HAP-1 (cell line): ENCODE data around the gene GALNT9.
A peak's percentile ranks its signal among the peaks of the same experiment; 100 is the strongest.
"Not testable (repeated sequence)": the region's sequence is repeated elsewhere in the genome, so short reads cannot be mapped to it uniquely, and the experiment has no call there.

Experiments used
- DNase-seq, 2 experiments: peaks; one replicate each; pipeline ENCODE4 v3.0.0-alpha.2; 2016 to 2020; ENCODE audit warnings: low spot score in 2 of 2
- H3K27me3 ChIP-seq: fragments of 250-450 bp; sonication (Bioruptor Pico); 2 replicates; pipeline ENCODE4 v1.5.1; 2020; ENCODE audit warnings: low read depth, mild to moderate bottlenecking, moderate library complexity
- H3K36me3 ChIP-seq: fragments of 250-450 bp; sonication (Bioruptor Pico); replicated peaks from 2 replicates; pipeline ENCODE4 v1.5.1; 2020; ENCODE audit warnings: mild to moderate bottlenecking
- H3K4me1 ChIP-seq: fragments of 250-450 bp; sonication (Bioruptor Pico); 2 replicates; pipeline ENCODE4 v1.5.1; 2020; ENCODE audit warnings: mild to moderate bottlenecking
- H3K4me3 ChIP-seq: fragments of 250-450 bp; sonication (Bioruptor Pico); 2 replicates; pipeline ENCODE4 v1.5.1; 2020; ENCODE audit warnings: mild to moderate bottlenecking, moderate library complexity
- H3K9me3 ChIP-seq: fragments of 250-450 bp; sonication (Bioruptor Pico); 2 replicates; pipeline ENCODE4 v1.5.1; 2020; ENCODE audit warnings: mild to moderate bottlenecking, moderate library complexity
- in situ Hi-C: fragments of 300-500 bp; cut with MboI; formaldehyde crosslinking; loops from 3 replicates; pipeline ENCODE4 v1.14.3; 2020; ENCODE audit warnings: low sequenced_read_pairs, inconsistent platforms, mixed read lengths

GALNT9 gene

DNA sequence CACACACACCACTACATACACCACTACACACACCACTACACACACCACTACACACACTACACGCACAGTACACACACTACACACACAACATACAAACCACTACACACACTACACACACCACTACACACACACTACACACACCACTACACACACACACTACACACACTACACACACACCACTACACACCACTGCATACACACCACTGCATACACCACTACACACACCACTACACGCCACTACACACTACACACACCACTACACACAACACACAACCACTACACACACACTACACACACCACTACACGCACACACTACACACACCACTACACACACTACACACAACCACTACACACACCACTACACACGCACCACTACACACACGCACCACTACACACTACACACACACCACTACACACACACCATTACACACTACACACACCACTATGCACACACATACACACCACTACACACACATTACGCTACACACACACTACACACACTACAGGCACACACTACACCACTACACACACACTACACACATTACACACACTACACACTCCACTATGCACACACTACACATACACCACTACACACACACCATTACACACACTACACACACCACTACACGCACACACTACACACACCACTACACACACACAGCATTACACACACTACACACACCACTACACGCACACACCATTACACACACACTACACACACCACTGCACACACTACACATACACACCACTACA lies 172.6 kb downstream of the GALNT9 start:
- Histone ChIP-seq H3K4me3 (no peak overlapping the region), H3K4me1 (no peaks in the 10 kb centered on the region), H3K9me3 (no peaks in the 10 kb centered on the region), H3K27me3 (no peaks in the 10 kb centered on the region), H3K36me3 (peaks cover 5% of the 10 kb centered on the region)
- no peak for DNase-seq
- in situ Hi-C loops, result loop anchor here (25.0 kb wide), 1 partner anchor 406 kb away; no protein-coding TSS in a partner anchor

GRCh38 chr12:132155771-132156572 lies 173.4 kb downstream of the GALNT9 start:
- DNase-seq, result no peak
- Histone ChIP-seq H3K9me3 (no peaks in the 10 kb centered on the region), H3K27me3 (no peaks in the 10 kb centered on the region), H3K4me1 (no peaks in the 10 kb centered on the region), H3K36me3 (peaks cover 11% of the 10 kb centered on the region), H3K4me3 (no peak overlapping the region)
- in situ Hi-C loops, result loop anchor here (25.0 kb wide), 1 partner anchor 406 kb away; no protein-coding TSS in a partner anchor

GRCh38 chr12:132154941-132155770 lies 174.2 kb downstream of the GALNT9 start:
- H3K9me3 ChIP-seq, result no peaks in the 10 kb centered on the region
- in situ Hi-C loops, result loop anchor here (5.0 to 25.0 kb wide), 2 partner anchors 262 to 407 kb away; no protein-coding TSS in a partner anchor
- no peak overlapping the region for H3K4me3 ChIP-seq
- peaks cover 11% of the 10 kb centered on the region for H3K36me3 ChIP-seq
- no peak for DNase-seq
- H3K27me3 ChIP-seq, result no peaks in the 10 kb centered on the region
- H3K4me1 ChIP-seq, result no peaks in the 10 kb centered on the region

DNA sequence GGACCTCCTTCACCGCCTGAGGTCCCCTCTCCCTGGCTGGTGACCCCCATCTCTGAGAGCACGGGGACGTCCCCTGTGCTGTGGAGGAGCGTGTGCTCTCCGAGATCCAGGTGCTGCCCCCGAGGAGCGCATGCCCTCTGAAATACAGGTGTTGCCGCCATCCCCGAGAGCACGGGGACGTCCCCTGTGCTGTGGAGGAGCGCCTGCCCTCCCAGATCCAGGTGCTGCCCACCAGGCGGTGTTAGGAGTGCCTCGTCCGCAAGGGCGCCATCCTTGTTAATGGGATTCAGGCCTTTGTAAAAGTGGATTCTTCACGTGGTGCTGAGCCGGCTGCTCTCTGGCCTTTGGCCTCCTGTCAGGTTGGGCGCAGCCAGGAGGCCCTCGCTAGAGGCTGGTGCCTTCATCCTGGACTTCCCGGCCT lies 175.0 kb downstream of the GALNT9 start:
- H3K9me3 ChIP-seq, result no peaks in the 10 kb centered on the region
- H3K4me3 ChIP-seq, result no peak overlapping the region
- in situ Hi-C loops, result loop anchor here (5.0 to 25.0 kb wide), 2 partner anchors 263 to 408 kb away; no protein-coding TSS in a partner anchor
- no peaks in the 10 kb centered on the region for H3K27me3 ChIP-seq
- peaks cover 11% of the 10 kb centered on the region for H3K36me3 ChIP-seq
- no peak for DNase-seq
- no peaks in the 10 kb centered on the region for H3K4me1 ChIP-seq

GRCh38 chr12:132153501-132154340 lies 175.7 kb downstream of the GALNT9 start:
- H3K4me3 ChIP-seq, result no peak overlapping the region
- H3K9me3 ChIP-seq, result no peaks in the 10 kb centered on the region
- no peaks in the 10 kb centered on the region for H3K27me3 ChIP-seq
- in situ Hi-C loops, result loop anchor here (5.0 to 25.0 kb wide), 2 partner anchors 264 to 409 kb away; no protein-coding TSS in a partner anchor
- H3K36me3 ChIP-seq, result peaks cover 11% of the 10 kb centered on the region
- DNase-seq, result peak; percentile 55 to 82
- H3K4me1 ChIP-seq, result no peaks in the 10 kb centered on the region

DNA sequence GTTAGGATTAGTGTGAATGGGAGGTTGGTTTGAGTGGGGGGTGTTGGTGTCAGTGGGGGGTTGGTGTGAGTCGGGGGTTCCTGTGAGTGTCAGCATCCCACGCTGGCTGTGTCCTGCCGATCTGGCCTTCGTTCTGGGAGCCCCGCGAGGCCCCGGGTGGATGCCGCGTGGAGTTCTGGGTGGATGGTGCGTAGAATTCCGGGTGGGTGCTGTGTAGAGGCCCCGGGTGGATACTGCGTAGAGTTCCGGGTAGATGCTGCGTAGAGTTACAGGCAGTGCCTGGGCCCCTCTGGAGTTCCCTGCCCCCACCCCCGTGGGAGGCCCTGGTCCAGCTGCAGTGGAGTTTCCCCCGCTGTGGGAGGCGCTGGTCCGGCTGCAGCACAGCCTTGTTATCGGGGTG lies 176.4 kb downstream of the GALNT9 start:
- no peaks in the 10 kb centered on the region for H3K9me3 ChIP-seq
- no peaks in the 10 kb centered on the region for H3K27me3 ChIP-seq
- H3K4me1 ChIP-seq, result no peaks in the 10 kb centered on the region
- DNase-seq, result no peak
- peaks cover 14% of the 10 kb centered on the region for H3K36me3 ChIP-seq
- in situ Hi-C loops, result loop anchor here (5.0 to 25.0 kb wide), 2 partner anchors 264 to 409 kb away; no protein-coding TSS in a partner anchor
- H3K4me3 ChIP-seq, result no peak overlapping the region

- H3K4me1 ChIP-seq, result no peaks in the 10 kb centered on the region
- peaks cover 19% of the 10 kb centered on the region for H3K36me3 ChIP-seq
- no peaks in the 10 kb centered on the region for H3K27me3 ChIP-seq
- in situ Hi-C loops, result loop anchor here (5.0 to 25.0 kb wide), 2 partner anchors 265 to 410 kb away; no protein-coding TSS in a partner anchor
- H3K4me3 ChIP-seq, result no peak overlapping the region
- no peaks in the 10 kb centered on the region for H3K9me3 ChIP-seq
- no peak for DNase-seq
These were observed 177.0 kb downstream of the GALNT9 start for GRCh38 chr12:132152411-132152821.

- in situ Hi-C loops, result loop anchor here (5.0 to 25.0 kb wide), 2 partner anchors 265 to 410 kb away; no protein-coding TSS in a partner anchor
- H3K4me1 ChIP-seq, result no peaks in the 10 kb centered on the region
- H3K9me3 ChIP-seq, result no peaks in the 10 kb centered on the region
- peaks cover 19% of the 10 kb centered on the region for H3K36me3 ChIP-seq
- DNase-seq, result no peak
- H3K27me3 ChIP-seq, result no peaks in the 10 kb centered on the region
- H3K4me3 ChIP-seq, result no peak overlapping the region
These were observed 177.5 kb downstream of the GALNT9 start for GRCh38 chr12:132151766-132152410.

- in situ Hi-C loops, result loop anchor here (5.0 to 25.0 kb wide), 2 partner anchors 266 to 411 kb away; no protein-coding TSS in a partner anchor
- no peaks in the 10 kb centered on the region for H3K9me3 ChIP-seq
These were observed 178.1 kb downstream of the GALNT9 start for GRCh38 chr12:132151145-132151765.

DNA sequence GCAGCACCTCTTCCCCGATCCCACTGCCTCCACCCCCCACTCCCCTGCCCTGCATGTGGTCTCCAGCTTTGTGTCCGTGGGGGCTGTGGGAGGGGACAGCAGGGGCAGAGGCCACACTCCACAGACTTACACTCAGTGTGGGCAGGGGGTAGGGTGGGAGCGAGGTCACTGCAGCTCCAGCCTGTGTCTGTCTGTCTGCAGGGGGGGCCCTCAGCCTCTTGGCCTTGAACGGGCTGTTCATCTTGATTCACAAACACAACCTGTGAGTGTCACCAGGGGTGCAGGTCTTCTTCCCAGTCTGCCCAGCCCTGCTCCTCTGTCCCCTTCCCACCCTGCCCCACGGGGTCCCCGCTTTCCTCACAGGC lies 178.6 kb downstream of the GALNT9 start:
- H3K36me3 ChIP-seq, result peaks cover 25% of the 10 kb centered on the region
- no peaks in the 10 kb centered on the region for H3K4me1 ChIP-seq
- H3K27me3 ChIP-seq, result no peaks in the 10 kb centered on the region
- H3K9me3 ChIP-seq, result no peaks in the 10 kb centered on the region
- in situ Hi-C loops, result loop anchor here (5.0 to 25.0 kb wide), 2 partner anchors 267 to 412 kb away; no protein-coding TSS in a partner anchor
- H3K4me3 ChIP-seq, result no peak overlapping the region
- DNase-seq, result no peak

More at GRCh38 chr12:132151145-132151765, 178.1 kb downstream of the GALNT9 start:
- no peaks in the 10 kb centered on the region for H3K4me1 ChIP-seq
- no peaks in the 10 kb centered on the region for H3K27me3 ChIP-seq
- DNase-seq, result no peak
- no peak overlapping the region for H3K4me3 ChIP-seq
- H3K36me3 ChIP-seq, result peaks cover 24% of the 10 kb centered on the region

DNA sequence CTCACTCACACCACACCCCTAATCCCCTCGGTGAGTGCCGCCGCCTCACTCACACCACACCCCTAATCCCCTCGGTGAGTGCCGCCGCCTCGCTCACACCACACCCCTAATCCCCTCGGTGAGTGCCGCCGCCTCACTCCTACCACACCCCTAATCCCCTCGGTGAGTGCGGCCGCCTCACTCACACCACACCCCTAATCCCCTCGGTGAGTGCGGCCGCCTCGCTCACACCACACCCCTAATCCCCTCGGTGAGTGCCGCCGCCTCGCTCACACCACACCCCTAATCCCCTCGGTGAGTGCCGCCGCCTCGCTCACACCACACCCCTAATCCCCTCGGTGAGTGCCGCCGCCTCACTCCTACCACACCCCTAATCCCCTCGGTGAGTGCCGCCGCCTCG lies 179.9 kb downstream of the GALNT9 start:
- DNase-seq, H3K4me3 ChIP-seq, H3K9me3 ChIP-seq, H3K27me3 ChIP-seq, in situ Hi-C loops, H3K4me1 ChIP-seq: not testable (repeated sequence)
- peaks cover 25% of the 10 kb centered on the region for H3K36me3 ChIP-seq
